GM21515 (cell line): ENCODE results near the gene PTX3.

Experiments used
- ATAC-seq: cut with Tn5 transposase; IDR thresholded peaks from one replicate; pipeline ENCODE4 v1.9.1; 2021; ENCODE audit not compliant: unreplicated experiment

Gene PTX3

DNA sequence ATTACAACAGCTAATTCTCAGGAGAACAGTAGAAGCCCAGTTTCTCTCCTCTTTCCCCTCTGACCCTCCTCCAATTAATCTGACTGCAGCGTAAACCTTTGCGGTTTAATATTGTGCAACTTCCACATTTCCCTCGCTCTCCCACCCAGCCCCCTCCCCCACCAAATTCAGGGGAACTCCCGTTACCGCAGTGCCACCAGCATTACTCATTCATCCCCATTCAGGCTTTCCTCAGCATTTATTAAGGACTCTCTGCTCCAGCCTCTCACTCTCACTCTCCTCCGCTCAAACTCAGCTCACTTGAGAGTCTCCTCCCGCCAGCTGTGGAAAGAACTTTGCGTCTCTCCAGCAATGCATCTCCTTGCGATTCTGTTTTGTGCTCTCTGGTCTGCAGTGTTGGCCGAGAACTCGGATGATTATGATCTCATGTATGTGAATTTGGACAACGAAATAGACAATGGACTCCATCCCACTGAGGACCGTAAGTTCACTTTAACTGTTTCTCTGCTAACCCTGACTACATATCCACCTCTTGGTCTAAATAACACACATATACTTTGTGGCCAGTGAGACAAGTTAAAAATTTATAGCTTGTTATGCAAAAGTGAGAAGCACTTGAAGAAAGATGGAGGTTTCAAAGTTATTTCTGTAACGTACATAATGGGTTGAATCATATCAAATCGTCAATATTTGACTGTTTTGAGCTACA lies at the start of gene PTX3:
Gene PTX3 (plus strand): TSS at position 268 of the 709 bp plus-strand sequence. CDS start 84 bp downstream, at position 352.
- no peak for ATAC-seq

DNA sequence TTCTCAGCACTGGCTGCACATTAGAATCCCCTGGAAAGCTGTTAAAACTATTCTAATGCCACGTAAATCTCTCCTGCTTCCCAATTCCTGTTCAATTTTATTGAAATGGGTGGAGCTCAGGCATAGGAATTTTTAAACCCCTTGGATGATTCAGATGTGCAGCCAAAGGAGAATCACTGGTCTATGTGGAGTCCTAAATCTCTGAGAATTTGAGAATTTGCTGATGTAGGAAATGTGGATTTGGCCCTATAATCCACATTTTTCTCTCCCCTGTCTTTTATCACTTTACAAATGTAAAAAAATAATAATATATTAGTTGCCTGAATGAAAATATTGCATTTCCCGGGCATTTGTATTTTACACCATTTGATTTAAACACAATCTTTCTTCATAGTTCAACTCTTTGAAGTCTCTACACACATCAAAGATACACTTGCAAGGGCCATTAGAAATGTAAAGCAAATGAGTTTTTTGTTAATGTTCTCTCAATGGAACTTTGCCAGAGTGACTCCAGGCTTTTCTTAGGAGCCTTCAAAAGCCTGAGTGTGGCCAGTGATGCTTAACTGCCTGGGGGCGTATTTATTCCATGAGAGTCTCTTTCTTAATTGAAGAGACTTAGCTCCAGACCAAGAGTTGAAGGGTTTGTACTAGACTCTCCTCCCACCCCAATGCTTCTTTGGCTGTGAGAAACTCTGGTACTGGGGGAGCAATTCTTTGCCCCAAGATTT lies 48.8 kb upstream of the PTX3 start:
- no peak for ATAC-seq

DNA sequence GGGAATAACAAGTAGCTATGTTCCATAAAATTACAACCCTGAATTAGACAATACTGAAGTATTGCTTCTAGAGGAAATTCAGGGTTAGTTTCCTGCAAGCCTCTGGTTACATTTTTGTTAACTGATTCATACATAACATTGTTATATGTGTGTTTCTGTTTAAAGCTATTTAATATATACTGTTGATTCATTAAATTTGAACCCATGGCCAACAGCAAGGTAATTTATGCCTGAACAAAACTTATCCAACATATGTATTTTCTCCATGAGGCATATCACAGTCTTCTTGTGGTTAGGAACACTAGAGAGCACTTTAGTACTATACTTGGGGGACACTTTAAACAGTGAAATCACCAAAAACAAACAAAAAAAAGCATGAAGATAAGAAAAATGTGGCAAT lies 47.7 kb upstream of the PTX3 start:
- ATAC-seq: no peak

DNA sequence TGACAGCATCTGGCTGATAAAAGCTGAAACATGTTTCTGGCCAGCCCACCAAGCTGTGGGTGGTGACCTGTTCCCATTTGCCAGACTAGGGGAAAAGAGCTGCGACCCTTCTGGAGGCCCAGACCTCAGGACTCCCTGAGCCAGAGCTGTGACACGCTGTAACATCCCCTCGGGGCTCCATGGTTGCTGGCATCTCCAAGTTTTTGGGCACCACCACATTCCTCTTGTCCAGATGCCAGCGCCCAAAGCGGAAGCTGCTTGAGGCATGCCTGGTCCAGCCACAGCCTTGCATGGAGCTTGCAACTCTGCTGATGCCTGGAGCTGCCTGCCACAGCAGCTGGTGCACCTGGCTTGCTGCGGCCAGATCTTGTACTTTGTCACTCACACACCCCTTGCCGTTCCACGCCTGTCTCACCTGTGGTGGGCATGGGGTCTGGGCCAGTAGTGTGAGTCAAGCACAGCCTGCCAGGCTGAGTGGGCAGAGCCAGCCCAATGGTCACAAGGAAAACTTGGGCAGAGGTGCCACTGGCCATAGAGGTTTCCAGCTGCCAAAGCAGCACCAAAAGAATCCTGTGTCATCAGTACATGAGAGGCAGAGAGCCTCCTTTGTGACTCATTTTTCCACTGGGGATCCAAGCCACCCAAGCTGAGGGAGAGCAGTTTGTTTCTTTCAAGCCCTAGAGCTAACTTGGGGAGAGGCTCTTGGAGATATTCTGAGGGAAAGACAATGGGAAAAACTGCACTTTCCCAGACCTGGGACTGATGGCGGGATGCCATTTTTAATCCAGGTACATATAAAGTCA lies 45.7 kb upstream of the PTX3 start:
- no peak for ATAC-seq

DNA sequence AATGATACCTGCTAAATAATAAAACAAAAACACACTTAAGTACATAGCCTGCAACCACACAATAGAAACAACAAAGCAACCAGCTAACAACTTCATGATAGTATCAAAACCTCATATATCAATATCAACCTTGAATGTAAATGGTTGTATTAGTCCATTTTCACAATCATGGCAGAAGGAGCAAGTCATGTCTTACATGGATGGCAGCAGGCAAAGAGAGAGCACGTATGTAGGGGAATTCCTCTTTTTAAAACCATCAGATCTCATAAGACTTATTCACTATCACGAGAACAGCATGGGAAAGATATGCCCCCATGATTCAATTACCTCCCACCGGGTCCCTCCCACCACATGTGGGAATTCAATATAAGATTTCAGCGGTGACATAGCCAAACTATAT lies 44.5 kb upstream of the PTX3 start:
- no peak for ATAC-seq

DNA sequence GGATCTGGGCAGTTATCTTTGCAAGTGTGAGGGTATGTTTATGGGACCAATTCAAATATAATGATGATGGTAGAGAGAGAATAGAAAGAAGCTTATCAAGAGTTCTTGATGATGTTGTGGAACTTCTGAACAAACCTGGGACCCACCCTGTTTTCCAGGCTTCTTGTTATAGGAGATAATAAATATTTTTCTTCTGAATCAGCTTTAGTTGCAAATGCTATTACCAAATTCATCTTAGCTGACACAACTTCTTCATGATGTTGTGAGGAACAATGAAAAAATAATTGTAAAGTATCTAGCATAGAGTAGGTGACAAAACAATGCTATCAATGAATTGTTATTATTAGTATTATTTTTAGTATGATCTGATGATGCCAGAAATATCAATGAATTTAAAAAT lies 43.5 kb upstream of the PTX3 start:
- no peak for ATAC-seq

DNA sequence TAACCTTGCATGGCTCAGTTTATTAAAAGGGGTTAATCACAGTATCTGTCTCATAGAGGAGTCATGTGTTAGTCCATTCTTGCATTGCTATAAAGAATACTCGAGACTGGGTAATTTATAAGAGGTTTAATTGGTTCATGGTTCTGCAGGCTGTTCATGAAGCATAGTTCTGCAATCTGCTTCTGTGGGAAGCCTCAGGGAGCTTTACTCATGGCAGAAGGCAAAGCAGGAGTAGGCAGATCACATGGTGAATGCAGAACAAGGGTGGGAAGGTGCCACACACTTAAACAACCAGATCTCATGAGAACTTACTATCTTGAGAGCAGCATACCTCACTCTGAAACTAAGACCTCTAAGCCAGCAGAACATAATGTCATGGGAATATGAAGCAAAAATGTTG lies 42.2 kb upstream of the PTX3 start:
- no peak for ATAC-seq

DNA sequence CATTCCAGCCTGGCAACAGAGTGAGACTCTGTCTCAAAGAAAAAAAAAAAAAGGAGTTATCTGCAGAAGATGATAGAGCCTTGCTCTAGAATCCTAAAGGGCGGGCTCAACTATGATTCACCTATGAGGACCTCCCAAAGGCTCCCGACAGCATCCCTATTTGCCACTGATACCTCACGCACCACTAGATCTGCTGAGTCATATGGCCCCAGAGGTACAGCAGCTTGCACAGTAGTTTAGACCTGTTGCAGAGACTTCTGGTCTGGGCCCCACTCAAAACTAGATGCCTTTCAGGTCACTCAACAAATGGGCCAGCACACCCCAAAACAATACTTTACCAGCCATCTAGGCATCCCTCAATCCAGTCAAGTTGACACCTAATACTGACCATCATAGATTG lies 38.1 kb upstream of the PTX3 start:
- ATAC-seq: no peak

DNA sequence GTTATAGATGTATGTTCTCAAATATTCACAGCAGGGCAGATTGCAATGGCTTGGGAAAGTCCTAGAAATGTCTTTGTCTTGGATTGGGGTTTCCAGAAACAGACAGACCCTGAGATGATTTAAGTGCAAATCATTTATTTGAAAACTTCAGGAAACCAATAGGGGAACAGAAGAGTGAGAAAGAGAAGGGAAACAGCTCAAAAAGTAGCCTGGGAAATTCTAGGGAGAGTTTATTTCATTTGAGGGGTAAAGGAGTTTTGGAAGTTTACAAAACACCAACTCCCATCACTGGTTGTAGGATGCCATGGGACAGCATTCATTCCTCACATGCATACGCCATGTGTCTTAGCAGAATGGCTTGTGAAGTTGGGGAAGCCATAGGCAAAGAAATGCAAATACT lies 32.3 kb upstream of the PTX3 start:
- ATAC-seq: no peak

DNA sequence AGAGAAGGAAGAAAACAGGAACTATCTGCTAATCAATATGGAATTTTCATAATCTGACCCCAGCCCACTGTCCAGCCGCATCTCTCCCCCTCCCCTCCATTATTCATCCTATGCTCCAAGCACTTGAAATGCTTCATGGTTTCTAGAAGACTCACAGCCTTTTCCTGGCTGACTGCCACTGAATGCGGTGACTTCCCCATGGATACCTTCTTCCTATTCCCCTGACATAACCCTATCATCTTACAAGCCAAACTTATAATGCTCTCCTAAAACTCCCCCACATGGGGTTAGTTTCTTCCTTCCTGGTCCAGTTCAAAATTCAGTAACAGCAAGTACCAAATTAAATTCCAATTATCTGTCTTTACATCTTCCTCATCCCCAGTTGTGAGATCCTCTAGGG lies 31.2 kb upstream of the PTX3 start:
- ATAC-seq: no peak

DNA sequence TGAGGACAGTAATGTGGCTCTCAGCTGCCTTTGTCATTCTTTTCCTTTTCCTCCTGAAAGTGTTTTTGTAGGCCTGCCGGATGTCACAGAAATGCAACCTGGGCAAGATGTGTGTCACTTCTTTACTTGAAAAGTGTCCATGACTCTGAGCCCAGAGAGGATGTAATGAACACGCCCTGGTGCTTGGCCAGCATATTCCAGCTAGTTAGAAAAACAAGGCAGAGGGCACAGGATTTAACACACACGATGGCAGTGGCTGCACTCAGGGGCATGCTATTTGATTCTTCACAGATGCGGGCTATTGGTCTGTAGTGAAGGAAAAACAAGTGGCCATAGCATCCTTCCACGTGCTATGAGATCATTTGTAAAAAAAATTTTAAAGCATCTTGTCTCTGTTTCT lies 30.3 kb upstream of the PTX3 start:
- no peak for ATAC-seq

DNA sequence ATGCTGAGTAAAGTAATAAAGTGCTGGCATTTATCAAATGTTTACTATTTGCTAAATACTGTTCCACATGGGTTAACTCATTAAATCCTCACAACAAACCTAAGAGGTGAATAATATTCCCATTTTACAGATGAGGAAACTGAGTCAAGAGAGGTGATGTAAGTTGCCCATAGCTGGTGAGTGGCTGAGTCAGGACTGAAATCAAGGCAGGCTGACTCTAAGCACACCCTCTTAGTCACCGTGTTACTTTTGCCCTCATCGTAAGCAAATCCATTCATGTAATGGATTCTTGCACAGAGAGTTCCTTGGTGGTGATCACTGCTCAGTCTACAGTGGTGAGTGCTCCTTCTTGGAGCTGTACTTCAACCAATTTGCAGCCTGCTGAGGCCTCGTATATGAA lies 28.9 kb upstream of the PTX3 start:
- no peak for ATAC-seq

DNA sequence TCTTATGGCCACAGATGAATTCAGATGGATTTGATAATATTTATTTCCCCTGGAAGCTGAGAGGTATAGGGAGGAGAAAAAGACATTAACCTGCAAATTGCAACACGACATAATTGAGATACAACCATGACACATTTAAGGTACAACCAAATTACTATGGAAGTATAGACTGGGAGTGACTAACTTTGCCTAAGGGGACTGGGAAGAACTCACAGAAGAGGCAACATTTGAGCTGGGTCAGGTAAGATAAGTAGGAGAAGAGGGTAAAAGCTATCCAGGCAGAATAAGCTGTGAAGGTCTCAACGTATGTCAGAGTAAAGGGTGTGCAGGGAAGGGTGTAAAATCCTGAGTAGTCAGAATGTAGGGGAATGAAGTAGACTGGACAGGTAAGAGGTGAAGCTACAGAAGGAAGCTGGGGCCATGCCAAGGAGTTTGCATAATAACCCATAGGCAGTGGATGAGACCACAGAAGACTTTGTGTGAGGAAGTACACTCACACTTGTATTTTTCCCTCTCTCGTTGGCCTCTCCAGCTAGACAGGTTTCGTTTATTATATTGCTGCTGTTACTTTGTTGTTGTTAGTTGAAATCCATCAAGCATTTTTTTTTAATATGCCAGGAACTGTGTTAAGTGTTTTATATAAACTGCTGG lies 28.0 kb upstream of the PTX3 start:
- ATAC-seq: no peak

DNA sequence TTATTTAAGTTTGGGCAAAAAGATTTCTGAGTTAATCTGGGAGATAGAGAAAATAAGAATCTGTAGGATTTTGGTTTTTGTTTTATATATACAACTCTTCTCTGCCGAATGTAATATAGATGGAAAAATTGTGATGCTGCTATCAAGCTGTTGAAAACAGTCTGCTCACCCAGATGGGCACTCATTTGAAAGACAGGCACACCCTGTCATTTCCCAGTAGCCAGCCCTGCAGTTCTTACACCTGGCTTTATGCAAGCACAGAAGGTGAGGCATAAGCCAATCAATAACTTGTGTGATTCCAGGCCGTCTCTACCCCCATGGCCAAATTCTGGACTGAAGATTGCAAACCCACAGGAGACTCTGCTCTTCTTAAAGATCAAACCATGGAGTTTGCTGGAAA lies 27.1 kb upstream of the PTX3 start:
- no peak for ATAC-seq

DNA sequence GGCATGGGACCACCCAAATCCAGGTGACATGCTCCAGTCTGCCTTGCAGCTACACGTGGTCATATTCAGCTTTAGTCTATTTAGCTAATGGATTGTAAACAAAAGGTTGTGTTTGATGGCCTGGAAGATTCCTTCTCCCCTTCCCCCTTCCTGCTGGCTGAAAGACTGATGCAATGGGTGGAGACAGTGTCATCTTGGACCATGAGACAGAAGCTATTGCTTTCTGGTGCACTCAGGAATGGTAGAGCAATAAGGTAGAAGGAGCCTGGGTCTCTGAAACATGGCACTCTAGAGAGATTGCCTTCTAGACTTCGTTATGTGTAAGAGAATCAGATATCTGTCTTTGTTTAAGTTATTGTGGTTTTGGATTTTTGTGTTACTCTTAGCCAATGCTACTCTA lies 25.7 kb upstream of the PTX3 start:
- ATAC-seq: no peak

DNA sequence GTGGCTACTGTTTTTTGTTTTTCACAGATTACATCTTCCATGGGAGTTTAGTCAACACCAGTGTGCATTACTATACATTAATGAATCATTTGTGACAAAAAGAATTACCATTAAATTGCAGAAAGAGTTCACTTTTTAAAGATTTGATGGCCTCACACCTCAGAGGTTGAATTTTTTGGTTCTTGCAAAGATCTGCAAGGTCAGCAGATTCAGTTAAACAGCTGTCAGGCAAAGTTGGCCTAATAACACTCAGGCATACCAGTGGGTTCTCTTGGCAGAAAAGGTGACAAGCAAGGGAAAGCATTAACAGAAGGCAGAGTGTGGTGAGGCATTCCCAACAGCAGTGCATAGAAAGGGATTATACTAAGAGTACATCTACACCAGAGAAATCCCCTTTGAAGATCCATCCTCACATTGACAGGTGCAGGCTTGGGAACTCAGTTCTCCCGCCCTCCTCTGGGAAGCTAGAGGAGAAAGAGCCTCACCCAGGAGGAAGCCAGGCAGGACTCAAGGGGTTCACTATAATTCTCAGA lies 24.3 kb upstream of the PTX3 start:
- ATAC-seq: no peak

DNA sequence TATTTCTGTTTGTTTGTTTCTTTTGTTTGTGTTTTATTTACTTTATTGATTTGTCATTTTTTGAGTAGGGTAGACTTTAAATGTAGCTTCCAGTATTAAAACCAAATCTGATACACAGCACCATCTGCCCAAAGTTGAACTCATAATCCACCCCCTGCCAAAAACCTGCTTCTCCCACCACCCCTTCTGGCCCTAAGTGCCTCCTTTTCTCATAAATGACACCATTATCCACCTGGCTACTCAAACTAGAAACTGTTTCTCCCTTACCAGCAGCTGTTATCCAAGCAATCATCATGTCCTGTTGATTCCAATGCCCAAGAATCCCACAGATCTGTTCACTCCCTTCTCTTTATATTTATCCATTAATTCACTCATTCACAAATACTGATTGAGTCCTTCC lies 21.8 kb upstream of the PTX3 start:
- no peak for ATAC-seq

DNA sequence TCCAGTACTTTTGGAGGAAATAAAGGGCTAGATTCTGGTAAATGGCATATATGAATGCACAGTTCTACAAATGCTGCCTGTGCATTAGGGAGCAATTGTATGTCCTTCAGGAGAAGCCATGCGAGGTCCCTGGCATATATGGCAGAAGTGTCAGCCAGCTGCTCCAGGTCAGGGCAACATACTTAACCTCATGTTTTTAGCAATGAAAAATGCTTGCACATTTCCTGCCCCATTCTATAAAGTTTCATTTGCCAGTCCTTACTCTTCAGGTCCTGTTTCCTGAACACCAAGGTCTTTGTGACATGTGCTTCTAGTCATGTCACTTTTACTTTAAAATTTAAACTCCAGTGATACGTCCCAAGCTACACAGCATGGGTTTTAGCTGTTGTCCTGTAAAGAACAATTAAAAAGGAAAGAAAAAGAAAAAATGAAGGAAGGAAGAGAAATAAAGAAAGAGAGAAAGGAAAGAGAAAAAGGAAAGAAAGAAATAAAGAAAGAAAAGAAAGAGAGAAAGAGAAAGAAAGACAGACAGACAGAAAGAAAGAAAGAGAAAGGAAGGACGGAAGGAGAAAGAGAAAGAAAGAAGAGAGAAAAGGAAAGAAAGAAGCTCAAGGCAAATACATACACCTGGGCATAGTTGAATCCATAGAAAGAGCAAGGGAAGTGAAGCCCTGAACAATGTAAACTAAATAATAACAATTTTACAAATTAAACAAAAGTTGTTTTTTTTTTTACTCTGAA lies 20.1 kb upstream of the PTX3 start:
- ATAC-seq: no peak

DNA sequence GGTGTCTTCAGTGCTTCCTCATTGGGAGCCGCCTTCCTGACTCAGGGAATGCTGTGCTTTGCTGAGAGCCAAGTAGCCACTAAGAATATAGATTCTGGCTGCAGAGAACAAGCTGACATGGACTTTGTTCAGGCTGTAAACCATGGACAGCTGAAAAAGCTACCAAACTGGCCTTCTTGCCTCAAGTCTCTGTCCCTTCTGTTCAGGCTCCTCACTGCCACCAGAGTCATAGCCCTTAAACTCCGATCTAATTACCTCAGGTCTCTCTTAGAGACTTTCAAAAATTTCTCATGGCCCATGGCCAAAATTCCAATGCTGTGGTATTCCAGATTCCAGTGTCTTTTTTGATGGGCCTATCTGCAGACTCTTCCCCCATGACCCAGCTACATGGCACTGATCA lies 19.4 kb upstream of the PTX3 start:
- no peak for ATAC-seq

DNA sequence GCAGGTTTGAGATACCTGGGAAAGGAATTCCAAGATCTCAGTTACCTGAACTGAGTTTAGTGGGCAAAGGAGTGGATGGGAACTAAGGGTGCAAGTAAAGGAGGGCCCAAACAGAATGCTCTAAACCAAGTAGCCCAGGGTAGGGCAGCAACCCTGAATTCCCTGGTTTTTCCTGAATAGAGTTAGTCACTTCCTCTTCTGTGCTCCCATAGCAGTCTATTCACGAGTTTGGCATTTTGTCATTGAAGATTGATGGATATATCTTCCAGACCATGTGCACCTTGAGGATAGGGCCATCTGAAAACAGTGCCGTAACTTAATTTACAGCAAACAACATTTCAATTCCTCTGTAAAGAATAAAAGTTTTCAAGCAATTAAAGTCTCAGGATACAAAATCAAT lies 18.5 kb upstream of the PTX3 start:
- no peak for ATAC-seq
